NB4 (cell line): ENCODE measurements around the gene LINC01488.

ENCODE experiments used
- DNase-seq: peaks from one replicate; pipeline ENCODE4 v3.0.0; 2010; ENCODE audit warnings: low read depth
- H3K4me3 ChIP-seq: one replicate; pipeline ENCODE4 v1.5.1; 2011; ENCODE audit warnings: mild to moderate bottlenecking, low read depth, low read length, moderate library complexity
- CTCF ChIP-seq: IDR thresholded peaks from one replicate; pipeline ENCODE4 v1.5.1; 2012; ENCODE audit warnings: low read depth, low read length
- MAX ChIP-seq: IDR thresholded peaks from 2 replicates; pipeline ENCODE4 v1.6.1; 2011; ENCODE audit warnings: low read depth, low read length
- MYC ChIP-seq: IDR thresholded peaks from 2 replicates; pipeline ENCODE4 v1.6.1; 2011; ENCODE audit warnings: low read depth, low read length
- POLR2A ChIP-seq: IDR thresholded peaks from 2 replicates; pipeline ENCODE4 v1.6.1; 2011; ENCODE audit warnings: mild to moderate bottlenecking; ENCODE audit not compliant: insufficient read length; ENCODE audit errors: extremely low read depth

LINC01488 gene

GRCh38 chr11:69472541-69473275, 8.8 kb upstream of the LINC01488 start:
- H3K4me3 ChIP-seq = no peak overlapping the region
- no peak for TF ChIP-seq POLR2A
- TF ChIP-seq CTCF = no peak
- no peak for TF ChIP-seq MAX
- TF ChIP-seq MYC = no peak
- no peak for DNase-seq

GRCh38 chr11:69473276-69473845, 8.1 kb upstream of the LINC01488 start:
- peak; percentile 62 for DNase-seq
- TF ChIP-seq POLR2A = no peak
- TF ChIP-seq CTCF = no peak
- TF ChIP-seq MYC = no peak
- TF ChIP-seq MAX = no peak
- H3K4me3 ChIP-seq = no peak overlapping the region

- TF ChIP-seq MAX = no peak
- TF ChIP-seq CTCF = no peak
- TF ChIP-seq POLR2A = no peak
- TF ChIP-seq MYC = no peak
- DNase-seq = no peak
Observed at GRCh38 chr11:69474736-69475135, 6.7 kb upstream of the LINC01488 start.

GRCh38 chr11:69475141-69475865, 6.2 kb upstream of the LINC01488 start:
- no peak for TF ChIP-seq MYC
- no peak for TF ChIP-seq POLR2A
- no peak for TF ChIP-seq CTCF
- TF ChIP-seq MAX = no peak
- DNase-seq = no peak
- no peak overlapping the region for H3K4me3 ChIP-seq

More at GRCh38 chr11:69474736-69475135, 6.7 kb upstream of the LINC01488 start:
- H3K4me3 ChIP-seq = no peak overlapping the region

GRCh38 chr11:69475866-69476471, 5.5 kb upstream of the LINC01488 start:
- TF ChIP-seq MYC (no peak), MAX (no peak), CTCF (no peak), POLR2A (no peak)
- no peak for DNase-seq
- no peak overlapping the region for H3K4me3 ChIP-seq
